SK-N-SH (cell line): ENCODE measurements around the gene LY6G6D. TPM values are rescaled to one million over a fixed set of nuclear protein-coding genes. Genes with fewer than 3 reads are reported as not detected.

Experiments
- CTCF ChIA-PET: fragments of 300-600, 350-600 bp; formaldehyde crosslinking; extraction: SDS; loops from one replicate; lab custom pipeline; 2021; lab: Yijun Ruan, JAX
- POLR2A ChIA-PET: fragments of 350-600 bp; sonication (Branson Sonifier 250); formaldehyde crosslinking; extraction: SDS; loops from one replicate; lab custom pipeline; 2020; ENCODE audit warnings: antibody characterized with exemption, inconsistent platforms; lab: Yijun Ruan, JAX
- DNase-seq: peaks from one replicate; pipeline ENCODE4 v3.0.0; 2012
- H2AFZ ChIP-seq: fragments of 200-600 bp; sonication (generic); 2 replicates; pipeline ENCODE4 v1.8.1; 2016; ENCODE audit warnings: antibody characterized with exemption, mild to moderate bottlenecking, low read depth
- H3F3A ChIP-seq: fragments of 200-600 bp; sonication (generic); replicated peaks from 2 replicates; pipeline ENCODE3; 2016; ENCODE audit warnings: antibody characterized with exemption, mild to moderate bottlenecking; ENCODE audit not compliant: insufficient read depth
- H3K27ac ChIP-seq, 2 experiments: fragments of 200-500 bp in 1 of 2; fragments of 200-600 bp in 1 of 2; sonication (Bioruptor generic) in 1 of 2; sonication (generic), shearing (Covaris generic) in 1 of 2; 2 replicates each; pipeline versions ENCODE4 v1.5.1 to v1.6.1; 2014 to 2016; ENCODE audit warnings: low read depth in 2 of 2, inconsistent platforms in 1 of 2, low read length in 1 of 2, mild to moderate bottlenecking in 1 of 2, mixed read lengths in 1 of 2
- H3K27me3 ChIP-seq: fragments of 200-600 bp; sonication (generic), shearing (Covaris generic); 2 replicates; pipeline ENCODE4 v1.6.1; 2016; ENCODE audit warnings: mixed run types; ENCODE audit not compliant: insufficient read depth
- H3K36me3 ChIP-seq, 2 experiments: fragments of 200-500 bp in 1 of 2; fragments of 200-600 bp in 1 of 2; sonication (Bioruptor generic) in 1 of 2; sonication (generic) in 1 of 2; replicated peaks in 1 of 2; 2 replicates each; pipeline versions ENCODE3 to v1.5.1; 2014 to 2016; ENCODE audit warnings: low read length in 1 of 2, mild to moderate bottlenecking in 1 of 2; ENCODE audit not compliant: insufficient read depth in 2 of 2, control insufficient read depth in 1 of 2
- H3K4me1 ChIP-seq, 2 experiments: fragments of 200-500 bp in 1 of 2; fragments of 200-600 bp in 1 of 2; sonication (Bioruptor generic) in 1 of 2; sonication (generic), shearing (Covaris generic) in 1 of 2; 2 replicates each; pipeline versions ENCODE4 v1.5.1 to v1.6.1; 2014 to 2016; ENCODE audit warnings: low read depth in 1 of 2, low read length in 1 of 2, mixed run types in 1 of 2; ENCODE audit not compliant: insufficient read depth in 2 of 2, control insufficient read depth in 1 of 2
- H3K4me2 ChIP-seq: fragments of 200-600 bp; sonication (generic), shearing (Covaris generic); 2 replicates; pipeline ENCODE4 v1.6.1; 2017; ENCODE audit warnings: mixed run types
- H3K4me3 ChIP-seq, 2 experiments: fragments of 200-500 bp in 1 of 2; fragments of 200-600 bp in 1 of 2; sonication (Bioruptor generic) in 1 of 2; sonication (generic), shearing (Covaris generic) in 1 of 2; 2 replicates each; pipeline versions ENCODE4 v1.5.1 to v1.8.1; 2014 to 2016; ENCODE audit warnings: low read depth in 2 of 2, inconsistent platforms in 1 of 2, low read length in 1 of 2, mild to moderate bottlenecking in 1 of 2, mixed read lengths in 1 of 2, moderate library complexity in 1 of 2
- H3K79me2 ChIP-seq: fragments of 200-600 bp; sonication (generic); 2 replicates; pipeline ENCODE4 v1.8.1; 2017; ENCODE audit warnings: mild to moderate bottlenecking; ENCODE audit not compliant: insufficient read depth
- H3K9ac ChIP-seq: fragments of 200-600 bp; sonication (generic); 2 replicates; pipeline ENCODE4 v1.6.1; 2017; ENCODE audit warnings: mixed run types
- H3K9me2 ChIP-seq: fragments of 200-600 bp; sonication (generic); 2 replicates; pipeline ENCODE4 v1.6.1; 2017; ENCODE audit warnings: mixed run types
- H3K9me3 ChIP-seq: fragments of 200-600 bp; sonication (generic); 2 replicates; pipeline ENCODE4 v1.6.1; 2017; ENCODE audit warnings: mixed run types, mild to moderate bottlenecking, moderate library complexity
- H4K20me1 ChIP-seq: fragments of 200-600 bp; sonication (generic); 2 replicates; pipeline ENCODE4 v1.6.1; 2017; ENCODE audit warnings: mild to moderate bottlenecking, mixed run types; ENCODE audit not compliant: insufficient read depth
- CTCF ChIP-seq: fragments of 200-600 bp; sonication (generic); IDR thresholded peaks from 2 replicates; pipeline ENCODE4 v1.6.1; 2017; ENCODE audit warnings: antibody characterized with exemption, mild to moderate bottlenecking, moderate library complexity
- EZH2phosphoT487 ChIP-seq: fragments of 200-600 bp; sonication (generic); IDR thresholded peaks from 2 replicates; pipeline ENCODE4 v1.6.1; 2017; ENCODE audit warnings: low read depth, mixed run types, mild to moderate bottlenecking, antibody characterized with exemption, moderate library complexity, borderline replicate concordance
- FOXJ3 ChIP-seq: sonication (generic); formaldehyde crosslinking; IDR thresholded peaks from 2 replicates; pipeline ENCODE4 v1.5.1; 2020; ENCODE audit warnings: mild to moderate bottlenecking, missing genetic modification reagents
- GABPA ChIP-seq: IDR thresholded peaks from 2 replicates; pipeline ENCODE4 v1.4.0; 2012; ENCODE audit warnings: low read depth, mild to moderate bottlenecking
- GATA2 ChIP-seq: sonication (generic); formaldehyde crosslinking; IDR thresholded peaks from 2 replicates; pipeline ENCODE4 v1.5.0; 2020; ENCODE audit warnings: mild to moderate bottlenecking, missing genetic modification reagents
- MAX ChIP-seq: IDR thresholded peaks from 2 replicates; pipeline ENCODE4 v1.4.0; 2012; ENCODE audit warnings: low read depth
- MXI1 ChIP-seq: IDR thresholded peaks from 2 replicates; pipeline ENCODE4 v1.6.1; 2012; ENCODE audit warnings: mild to moderate bottlenecking, low read depth, low read length, improper control_type of control experiment
- NFIC ChIP-seq: IDR thresholded peaks from 2 replicates; pipeline ENCODE4 v1.4.0; 2012; ENCODE audit warnings: borderline replicate concordance
- NRF1 ChIP-seq: IDR thresholded peaks from 2 replicates; pipeline ENCODE4 v1.6.1; 2012; ENCODE audit warnings: low read depth, mild to moderate bottlenecking, low read length
- RAD21 ChIP-seq: IDR thresholded peaks from 2 replicates; pipeline ENCODE4 v1.6.1; 2012; ENCODE audit warnings: mild to moderate bottlenecking, low read length
- RCOR1 ChIP-seq: fragments of 150-350 bp; IDR thresholded peaks from 2 replicates; pipeline ENCODE4 v1.6.1; 2017; ENCODE audit warnings: antibody characterized with exemption, low read length
- RFX5 ChIP-seq: IDR thresholded peaks from 2 replicates; pipeline ENCODE4 v1.6.1; 2012; ENCODE audit warnings: mild to moderate bottlenecking, improper control_type of control experiment, low read length
- SIN3A ChIP-seq: IDR thresholded peaks from 2 replicates; pipeline ENCODE4 v1.6.1; 2012; ENCODE audit warnings: low read depth, mild to moderate bottlenecking, low read length, moderate library complexity, borderline replicate concordance
- SMC3 ChIP-seq: IDR thresholded peaks from 2 replicates; pipeline ENCODE4 v1.6.1; 2012; ENCODE audit warnings: low read depth, low read length, improper control_type of control experiment
- TAF1 ChIP-seq: IDR thresholded peaks from 2 replicates; pipeline ENCODE4 v1.6.1; 2012; ENCODE audit warnings: low read depth, mild to moderate bottlenecking, low read length, moderate library complexity, borderline replicate concordance
- TCF12 ChIP-seq: IDR thresholded peaks from 2 replicates; pipeline ENCODE4 v1.4.0; 2012
- USF1 ChIP-seq: IDR thresholded peaks from 2 replicates; pipeline ENCODE4 v1.4.0; 2012; ENCODE audit warnings: low read depth, borderline replicate concordance
- YY1 ChIP-seq: IDR thresholded peaks from 2 replicates; pipeline ENCODE4 v1.4.0; 2012; ENCODE audit warnings: low read depth, mild to moderate bottlenecking
- ZBTB33 ChIP-seq: IDR thresholded peaks from 2 replicates; pipeline ENCODE4 v1.4.0; 2012; ENCODE audit warnings: low read depth, borderline replicate concordance
- WGBS: methylation state at CpG from one replicate; pipeline ENCODE4 v1.1.6; 2017; ENCODE audit warnings: low lambda C conversion rate; 5-methylcytosine and 5-hydroxymethylcytosine counted together
- polyA plus RNA-seq, 3 experiments: library from polyadenylated mRNA; depleted of rRNA; stranded (reverse); fragments of >200 nt; gene quantifications; 2 replicates each; pipeline ENCODE4 v1.2.3, GENCODE V29; 2012
- TF ChIP-seq, protein P1 (sequence below): fragments of 150-350 bp; IDR thresholded peaks from 2 replicates; pipeline ENCODE4 v1.6.1; 2016; ENCODE audit warnings: mild to moderate bottlenecking, low read depth, low read length

Gene LY6G6D
- polyA plus RNA-seq, 1 of the 3 experiments (the other 2 are of a cell fraction): not detected

- WGBS: 92% methylated on average over 12 of the region's 12 CpGs
- TF ChIP-seq GATA2 (CRISPR knock-in tag) (no peak), NFIC (no peak), MAX (no peak), SMC3 (no peak), FOXJ3 (CRISPR knock-in tag) (no peak), TCF12 (no peak), EZH2phosphoT487 (no peak), RCOR1 (no peak), NRF1 (no peak), MXI1 (no peak), RFX5 (no peak), ZBTB33 (no peak), RAD21 (no peak), SIN3A (no peak), CTCF (no peak), USF1 (no peak), TAF1 (no peak), GABPA (no peak), YY1 (no peak)
- TF ChIP-seq, protein P1, sequence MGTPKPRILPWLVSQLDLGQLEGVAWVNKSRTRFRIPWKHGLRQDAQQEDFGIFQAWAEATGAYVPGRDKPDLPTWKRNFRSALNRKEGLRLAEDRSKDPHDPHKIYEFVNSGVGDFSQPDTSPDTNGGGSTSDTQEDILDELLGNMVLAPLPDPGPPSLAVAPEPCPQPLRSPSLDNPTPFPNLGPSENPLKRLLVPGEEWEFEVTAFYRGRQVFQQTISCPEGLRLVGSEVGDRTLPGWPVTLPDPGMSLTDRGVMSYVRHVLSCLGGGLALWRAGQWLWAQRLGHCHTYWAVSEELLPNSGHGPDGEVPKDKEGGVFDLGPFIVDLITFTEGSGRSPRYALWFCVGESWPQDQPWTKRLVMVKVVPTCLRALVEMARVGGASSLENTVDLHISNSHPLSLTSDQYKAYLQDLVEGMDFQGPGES: no peak
- TF ChIP-seq, all 33 proteins: peak for 0
- CTCF ChIA-PET: no interaction called here
Measured at GRCh38 chr6:31725502-31726350, 10.6 kb downstream of the LY6G6D start.

More at GRCh38 chr6:31725502-31726350, 10.6 kb downstream of the LY6G6D start:
- Histone ChIP-seq H3K27ac (no peak overlapping the region), H3K9ac (no peak overlapping the region), H4K20me1 (peaks cover 6% of the 10 kb centered on the region; the same call in 1 of the 2 replicates), H3F3A (peaks cover 12% of the 10 kb centered on the region), H2AFZ (no peak overlapping the region), H3K27me3 (no peaks in the 10 kb centered on the region), H3K4me2 (no peak overlapping the region), H3K9me3 (no peaks in the 10 kb centered on the region), H3K4me3 (no peak overlapping the region), H3K79me2 (peaks cover 13% of the 10 kb centered on the region; the same call in 1 of the 2 replicates), H3K4me1 (peaks cover 11 to 12% of the 10 kb centered on the region in 2 experiments; a peak in 1 of 4 replicates), H3K9me2 (no peaks in the 10 kb centered on the region), H3K36me3 (peaks cover 23 to 28% of the 10 kb centered on the region in 2 experiments)
- no peak for DNase-seq
- POLR2A ChIA-PET: interaction anchor here (0.5 kb wide), 1 partner anchor 107 kb away, joined by 3 read pairs; no protein-coding TSS in a partner anchor
